Kidney (tissue), 14 donors: ENCODE results near the gene CDK6. TPM values are rescaled to one million over a fixed set of nuclear protein-coding genes. Genes with fewer than 3 reads are reported as not detected.

Experiments used
- DNase-seq, 5 donors: peaks; one replicate each; pipeline ENCODE4 v3.0.0-alpha.2; 2013 to 2020
- FAIRE-seq: peaks from 2 replicates; lab custom pipeline; 2012; peaks lifted over from hg19 to GRCh38; lab: Jason Lieb, UNC
- H3K27ac ChIP-seq, 2 donors: one replicate each; pipeline ENCODE4 v1.7.0; 2013; ENCODE audit warnings: low read depth in 2 of 2, low read length in 2 of 2, inconsistent platforms in 1 of 2
- H3K27me3 ChIP-seq: one replicate; pipeline ENCODE4 v1.7.1; 2013; ENCODE audit warnings: low read length, inconsistent platforms; ENCODE audit not compliant: control insufficient read depth, insufficient read depth
- H3K36me3 ChIP-seq, 3 donors: one replicate each; pipeline versions ENCODE4 v1.7.0 to v1.7.1; 2013; ENCODE audit warnings: low read length in 3 of 3, control low read depth in 1 of 3, inconsistent platforms in 1 of 3; ENCODE audit not compliant: insufficient read depth in 3 of 3, control insufficient read depth in 2 of 3
- H3K4me1 ChIP-seq, 3 donors: one replicate each; pipeline versions ENCODE4 v1.7.0 to v1.7.1; 2013; ENCODE audit warnings: low read length in 3 of 3, inconsistent platforms in 1 of 3, low read depth in 1 of 3; ENCODE audit not compliant: control insufficient read depth in 2 of 3, insufficient read depth in 2 of 3
- H3K4me3 ChIP-seq, 3 donors: one replicate each; pipeline versions ENCODE4 v1.7.0 to v1.8.1; 2013; ENCODE audit warnings: low read length in 3 of 3, control low read depth in 1 of 3, inconsistent platforms in 1 of 3
- H3K9ac ChIP-seq, 3 donors: one replicate each; pipeline versions ENCODE4 v1.7.0 to v1.7.1; 2013; ENCODE audit warnings: low read length in 3 of 3, control low read depth in 1 of 3, inconsistent platforms in 1 of 3
- H3K9me3 ChIP-seq, 3 donors: one replicate each; pipeline versions ENCODE4 v1.7.0 to v1.7.1; 2013; ENCODE audit warnings: low read length in 3 of 3, control low read depth in 1 of 3, inconsistent platforms in 1 of 3; ENCODE audit not compliant: control insufficient read depth in 2 of 3, insufficient read depth in 1 of 3
- intact Hi-C: fragments of 100-400 bp; cut with DNase I; formaldehyde crosslinking; loops from one replicate; pipeline ENCODE4 v1.11.1; 2022
- polyA plus RNA-seq: library from polyadenylated mRNA; stranded (reverse); fragments of 350-450 nt; fragmentation: Illumina TruSeq; extraction: RNeasy Lipid Tissue Mini Kit (QIAGEN cat#74804); gene quantifications from one replicate; pipeline ENCODE4 v1.2.3, GENCODE V29; 2014; ENCODE audit warnings: low read depth, low replicate concordance; ENCODE audit not compliant: insufficient read depth
- total RNA-seq: library from RNA; stranded (reverse); fragmentation: NEBNext Ultra II Directional; extraction: Animal tissue kit (Norgen Biotek cat#: 25700); gene quantifications from one replicate; pipeline ENCODE4 v1.2.1, GENCODE V29; 2021
- TF ChIP-seq, protein P1 (sequence below): IDR thresholded peaks from 3 replicates; pipeline ENCODE4 v1.5.1; 2012; ENCODE audit warnings: mild to moderate bottlenecking, moderate library complexity, borderline replicate concordance; ENCODE audit not compliant: insufficient read depth; ENCODE audit errors: extremely low read depth
- donor health status: control.
- donor health status: control.
- donor health status: control.
- donor health status: control.
- donor health status: control.
- donor health status: DM: yes; HTN: yes; CAD: no.
- donor health status: Normal renal cell carcinoma (clear cell type).

CDK6 gene
- total and polyA plus RNA-seq, 2 donors from 2014 or later: 3.6 to 20.8 TPM

DNA sequence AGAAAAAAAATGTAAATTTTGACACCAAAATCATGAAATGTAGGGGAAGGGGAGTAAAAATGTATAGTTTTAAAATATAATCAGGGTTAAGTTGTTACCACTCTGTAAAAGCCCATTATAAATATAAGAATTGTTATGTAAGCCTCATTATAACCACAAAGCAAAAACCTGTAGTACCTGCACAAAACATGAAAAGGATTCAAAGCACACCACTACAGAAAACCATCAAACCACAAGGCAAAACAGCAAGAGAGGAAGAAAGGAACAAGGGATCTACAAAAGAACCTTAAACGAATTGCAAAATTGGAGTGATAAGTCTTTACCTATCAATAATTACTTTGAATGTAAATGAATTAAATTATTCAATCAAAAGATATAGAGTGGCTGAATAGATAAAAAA, 41.0 kb upstream of the CDK6 start:
- Histone ChIP-seq H3K9me3 (peaks cover 0 to under 1% (median 0%) of the 10 kb centered on the region in 3 donors), H3K27me3 (no peaks in the 10 kb centered on the region), H3K4me3 (no peak overlapping the region), H3K4me1 (no peaks in the 10 kb centered on the region), H3K9ac (no peak overlapping the region), H3K27ac (no peak overlapping the region), H3K36me3 (no peaks in the 10 kb centered on the region)
- TF ChIP-seq, protein P1, sequence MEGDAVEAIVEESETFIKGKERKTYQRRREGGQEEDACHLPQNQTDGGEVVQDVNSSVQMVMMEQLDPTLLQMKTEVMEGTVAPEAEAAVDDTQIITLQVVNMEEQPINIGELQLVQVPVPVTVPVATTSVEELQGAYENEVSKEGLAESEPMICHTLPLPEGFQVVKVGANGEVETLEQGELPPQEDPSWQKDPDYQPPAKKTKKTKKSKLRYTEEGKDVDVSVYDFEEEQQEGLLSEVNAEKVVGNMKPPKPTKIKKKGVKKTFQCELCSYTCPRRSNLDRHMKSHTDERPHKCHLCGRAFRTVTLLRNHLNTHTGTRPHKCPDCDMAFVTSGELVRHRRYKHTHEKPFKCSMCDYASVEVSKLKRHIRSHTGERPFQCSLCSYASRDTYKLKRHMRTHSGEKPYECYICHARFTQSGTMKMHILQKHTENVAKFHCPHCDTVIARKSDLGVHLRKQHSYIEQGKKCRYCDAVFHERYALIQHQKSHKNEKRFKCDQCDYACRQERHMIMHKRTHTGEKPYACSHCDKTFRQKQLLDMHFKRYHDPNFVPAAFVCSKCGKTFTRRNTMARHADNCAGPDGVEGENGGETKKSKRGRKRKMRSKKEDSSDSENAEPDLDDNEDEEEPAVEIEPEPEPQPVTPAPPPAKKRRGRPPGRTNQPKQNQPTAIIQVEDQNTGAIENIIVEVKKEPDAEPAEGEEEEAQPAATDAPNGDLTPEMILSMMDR: no peak
- intact Hi-C loops: no loop called here
- DNase-seq: no peak
- no peak for FAIRE-seq

DNA sequence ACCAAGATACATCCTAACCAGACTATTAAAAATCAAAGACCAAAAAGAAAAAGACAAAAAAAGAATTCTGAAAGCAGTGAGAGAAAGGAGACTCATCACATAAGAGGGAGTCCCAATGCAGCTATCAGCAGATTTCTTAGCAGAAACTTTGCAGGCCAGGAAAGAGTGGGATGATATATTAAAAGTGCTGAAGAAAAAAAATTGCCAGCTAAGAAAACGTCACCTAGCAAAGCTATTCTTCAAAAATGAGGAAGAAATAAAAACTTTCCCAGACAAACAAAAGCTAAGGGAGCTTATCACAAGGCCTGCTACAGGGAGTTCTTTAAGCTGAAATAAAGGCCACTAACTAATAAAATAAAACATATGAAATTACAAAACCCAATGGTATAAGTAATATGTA, 40.5 kb upstream of the CDK6 start:
- no peak overlapping the region for H3K4me3 ChIP-seq
- no peak for FAIRE-seq

DNA sequence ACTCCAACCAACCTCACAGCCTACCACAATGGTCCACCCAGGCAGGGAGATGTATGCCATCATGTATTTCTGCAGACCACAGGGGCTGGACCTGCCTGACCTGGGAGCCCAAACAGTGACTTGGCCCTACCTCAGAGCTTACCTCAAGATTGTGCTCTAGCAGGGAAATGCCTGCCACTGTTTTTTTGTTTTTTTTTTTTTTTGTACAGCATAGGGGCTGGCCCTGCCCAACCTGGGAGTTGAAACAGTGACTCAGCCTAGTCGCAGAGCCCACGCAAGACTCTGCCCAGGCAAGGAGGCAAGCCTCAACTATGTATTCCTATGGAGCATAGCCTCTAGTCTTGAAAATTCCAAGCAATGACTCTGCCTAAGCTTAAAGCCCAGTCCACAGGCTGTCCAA, 39.3 kb upstream of the CDK6 start:
- Histone ChIP-seq H3K9me3 (no peaks in the 10 kb centered on the region), H3K27me3 (no peaks in the 10 kb centered on the region), H3K9ac (no peak overlapping the region), H3K4me3 (no peak overlapping the region), H3K4me1 (no peaks in the 10 kb centered on the region), H3K27ac (no peak overlapping the region), H3K36me3 (no peaks in the 10 kb centered on the region)
- no peak for DNase-seq
- TF ChIP-seq, protein P1: no peak
- no peak for FAIRE-seq
- intact Hi-C loops: no loop called here

More for the DNA sequence above, 40.5 kb upstream of the CDK6 start:
- TF ChIP-seq, protein P1: no peak
- no peaks in the 10 kb centered on the region for H3K36me3 ChIP-seq
- no peak overlapping the region for H3K9ac ChIP-seq
- no peaks in the 10 kb centered on the region for H3K9me3 ChIP-seq
- no peaks in the 10 kb centered on the region for H3K4me1 ChIP-seq
- H3K27me3 ChIP-seq: no peaks in the 10 kb centered on the region
- intact Hi-C loops: no loop called here
- DNase-seq: no peak
- H3K27ac ChIP-seq: no peak overlapping the region

DNA sequence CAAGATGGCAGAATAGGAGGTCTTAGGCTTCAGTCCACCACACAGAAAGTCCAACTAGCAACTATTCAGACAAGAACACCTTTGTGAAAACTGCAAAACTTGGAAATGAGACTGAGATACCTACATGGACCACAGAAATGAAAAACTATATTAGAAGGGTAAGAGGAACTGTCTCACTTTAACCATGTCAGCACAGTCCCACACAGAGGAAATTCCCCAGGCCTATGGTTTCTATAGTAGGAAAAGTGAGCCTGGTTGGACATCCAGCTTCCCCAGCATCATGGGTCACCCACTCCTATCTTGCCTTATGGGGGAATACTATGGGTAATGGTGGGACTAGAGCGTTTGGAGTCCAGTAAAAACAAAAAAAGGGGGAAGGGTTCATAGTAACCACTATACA, 38.8 kb upstream of the CDK6 start:
- intact Hi-C loops: no loop called here
- no peaks in the 10 kb centered on the region for H3K4me1 ChIP-seq
- H3K4me3 ChIP-seq: no peak overlapping the region
- H3K36me3 ChIP-seq: no peaks in the 10 kb centered on the region
- H3K27ac ChIP-seq: no peak overlapping the region
- no peak overlapping the region for H3K9ac ChIP-seq
- no peaks in the 10 kb centered on the region for H3K27me3 ChIP-seq
- TF ChIP-seq, protein P1: no peak
- DNase-seq: no peak
- no peaks in the 10 kb centered on the region for H3K9me3 ChIP-seq
- no peak for FAIRE-seq
